ENCODE data around the gene PTPRD.
"Not testable (repeated sequence)": the region's sequence is repeated elsewhere in the genome, so short reads cannot be mapped to it uniquely, and the experiment has no call there.

PTPRD gene

DNA sequence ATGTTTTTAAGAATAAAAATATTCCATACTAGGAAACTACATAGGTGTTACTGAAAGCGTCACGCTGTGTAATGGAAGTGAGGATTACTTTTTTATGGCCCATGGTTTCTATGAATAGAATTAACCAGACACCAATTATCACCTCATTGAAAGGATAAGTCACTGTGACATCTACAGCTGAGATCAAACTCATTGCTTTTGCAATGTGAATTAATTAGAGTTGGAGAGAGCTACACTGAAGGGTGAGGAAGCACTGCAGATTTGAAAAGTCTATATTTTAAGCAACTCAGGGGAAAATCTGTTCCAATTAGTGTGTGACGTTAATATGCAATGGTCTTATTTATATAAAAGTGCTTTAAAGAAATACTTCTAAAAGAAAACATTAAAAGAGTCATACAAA lies 1513.2 kb downstream of the PTPRD start:
- DNase-seq, result no peak

DNA sequence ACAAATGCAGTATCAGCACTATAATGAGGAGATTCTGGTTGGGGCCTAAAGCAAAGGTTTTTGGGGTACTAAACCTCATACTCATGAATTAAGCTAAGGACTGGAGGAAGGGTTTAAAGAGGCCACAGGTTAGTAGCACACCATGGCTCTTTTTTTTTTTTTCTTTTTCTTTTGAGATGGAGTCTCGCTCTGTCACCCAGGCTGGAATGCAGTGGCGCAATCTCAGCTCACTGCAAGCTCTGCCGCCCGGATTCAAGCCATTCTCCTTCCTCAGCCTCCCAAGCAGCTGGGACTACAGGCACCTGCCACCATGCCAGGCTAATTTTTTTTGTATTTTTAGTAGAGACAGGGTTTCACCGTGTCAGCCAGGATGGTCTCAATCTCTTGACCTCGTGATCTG lies 1515.5 kb downstream of the PTPRD start:
- not testable (repeated sequence) for DNase-seq

- DNase-seq, result no peak
These were observed 1521.4 kb downstream of the PTPRD start for GRCh38 chr9:9091387-9091786.

- DNase-seq, result no peak
These were observed 1533.3 kb downstream of the PTPRD start for GRCh38 chr9:9079473-9079872.

DNA sequence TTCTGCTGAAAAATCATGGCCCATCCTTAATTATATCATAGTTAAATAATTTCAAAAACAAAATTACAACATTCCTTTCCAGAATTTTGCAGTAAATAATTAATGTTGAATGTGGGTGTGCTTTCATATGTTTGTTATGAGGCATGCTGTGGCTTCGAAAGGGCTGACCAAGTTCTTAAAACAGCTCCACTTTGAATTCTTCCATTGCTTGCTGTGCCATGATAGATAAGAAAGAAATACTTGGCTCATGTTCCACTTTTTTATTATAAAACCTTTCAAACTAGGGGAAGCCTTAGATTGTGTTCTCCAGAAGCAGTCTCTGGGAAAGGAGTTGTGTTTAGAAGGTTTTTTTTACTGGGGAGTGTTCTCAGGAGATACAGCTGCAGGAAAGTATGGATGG lies 1534.5 kb downstream of the PTPRD start:
- no peak for DNase-seq

DNA sequence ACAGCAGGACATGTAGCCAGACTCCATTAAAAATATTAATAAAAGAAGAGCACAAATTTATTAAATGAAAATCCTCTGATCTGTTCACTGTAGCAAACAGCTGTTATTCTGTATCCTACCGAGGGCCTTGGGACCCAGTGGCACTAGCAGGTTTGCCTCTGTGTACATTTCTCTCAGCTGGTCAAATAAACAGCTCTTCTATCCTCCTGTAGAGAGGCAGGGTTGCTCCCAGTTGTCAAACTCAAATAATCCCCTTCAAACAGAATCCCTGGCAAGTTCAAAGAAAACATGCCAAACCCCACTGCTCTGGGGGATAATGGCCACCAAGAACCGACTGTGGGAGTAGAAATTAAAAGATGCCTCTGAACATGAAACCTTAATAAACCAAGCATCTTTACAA lies 1551.2 kb downstream of the PTPRD start:
- no peak for DNase-seq

DNA sequence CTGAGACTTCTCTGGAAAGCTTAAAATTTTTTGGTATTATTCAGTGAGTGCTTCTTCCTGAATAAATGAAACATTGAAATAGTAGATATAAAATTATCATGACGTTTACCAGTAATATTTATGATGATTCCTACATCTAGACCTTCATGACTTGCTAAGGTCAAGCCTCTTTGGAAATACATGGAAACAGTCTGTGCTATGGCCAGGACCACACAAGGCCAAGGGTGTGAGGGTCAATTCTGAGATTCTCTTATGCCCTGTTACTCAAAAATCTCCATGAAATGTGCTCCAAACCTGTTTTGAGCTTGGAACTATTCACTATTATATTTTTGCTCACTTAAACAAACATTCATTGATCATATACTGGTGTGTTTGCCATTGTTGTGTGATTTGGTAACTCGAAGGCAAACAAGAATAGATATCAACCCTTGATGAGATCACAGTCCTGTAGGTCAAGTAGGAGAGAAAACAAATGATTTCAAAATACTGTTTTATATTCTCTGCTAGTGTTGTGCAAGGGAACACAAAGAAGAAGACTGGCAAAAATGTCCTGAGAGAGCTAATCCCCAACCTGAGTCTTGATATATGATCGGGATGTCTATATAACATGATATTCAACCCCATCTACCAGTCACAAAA lies 1558.3 kb downstream of the PTPRD start:
- DNase-seq, result no peak

GRCh38 chr9:9045572-9045971 lies 1567.2 kb downstream of the PTPRD start:
- no peak for DNase-seq

DNA sequence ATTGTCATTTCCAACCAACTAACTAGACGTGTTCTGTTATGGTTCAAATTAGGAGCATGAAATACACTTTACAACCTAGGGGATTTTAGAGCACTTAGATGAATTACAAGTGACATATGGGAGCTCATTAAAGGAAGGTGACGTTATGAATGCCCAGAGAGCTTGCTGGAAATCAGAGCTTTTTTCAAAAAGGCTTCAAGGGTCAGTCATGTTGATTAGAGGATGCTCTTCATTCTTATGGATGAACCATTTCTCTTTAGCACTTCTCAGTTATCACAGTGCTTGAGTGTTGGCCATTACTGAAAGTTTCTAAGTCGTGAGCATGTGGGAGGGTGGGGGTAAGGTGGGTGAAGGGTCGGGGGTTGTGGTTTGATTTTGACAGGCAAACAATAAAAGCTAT lies 1567.7 kb downstream of the PTPRD start:
- no peak for DNase-seq

- not testable (repeated sequence) for DNase-seq
These were observed 1569.0 kb downstream of the PTPRD start for GRCh38 chr9:9043788-9044187.

GRCh38 chr9:9041756-9042155 lies 1571.0 kb downstream of the PTPRD start:
- DNase-seq, result no peak

GRCh38 chr9:9033022-9033421 lies 1579.8 kb downstream of the PTPRD start:
- no peak for DNase-seq

DNA sequence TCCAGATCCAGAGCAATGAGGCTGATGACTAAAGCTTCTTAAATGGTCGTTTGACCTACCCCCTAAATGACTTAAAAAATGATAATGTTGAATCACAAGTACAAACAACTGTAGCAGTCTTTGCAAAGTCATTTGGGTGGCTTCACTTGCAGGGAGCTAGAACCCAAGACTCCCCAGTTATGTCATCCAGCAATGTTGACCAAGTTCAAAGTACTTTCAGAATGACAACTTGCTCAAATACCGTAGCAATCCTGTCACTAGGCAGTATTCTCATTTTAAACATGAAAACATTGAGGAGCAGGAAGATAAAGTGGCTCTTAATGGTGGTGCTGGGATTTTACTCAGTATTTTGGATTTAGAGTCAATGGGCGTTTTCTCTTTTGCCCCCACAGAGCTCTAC lies 1596.2 kb downstream of the PTPRD start:
- DNase-seq, result peak; percentile 20

GRCh38 chr9:9004810-9005209 lies 1608.0 kb downstream of the PTPRD start:
- no peak for DNase-seq

GRCh38 chr9:9002826-9003583 lies 1609.8 kb downstream of the PTPRD start:
- DNase-seq, result peak; percentile 37

GRCh38 chr9:8980496-8981013 lies 1632.2 kb downstream of the PTPRD start:
- DNase-seq, result no peak

DNA sequence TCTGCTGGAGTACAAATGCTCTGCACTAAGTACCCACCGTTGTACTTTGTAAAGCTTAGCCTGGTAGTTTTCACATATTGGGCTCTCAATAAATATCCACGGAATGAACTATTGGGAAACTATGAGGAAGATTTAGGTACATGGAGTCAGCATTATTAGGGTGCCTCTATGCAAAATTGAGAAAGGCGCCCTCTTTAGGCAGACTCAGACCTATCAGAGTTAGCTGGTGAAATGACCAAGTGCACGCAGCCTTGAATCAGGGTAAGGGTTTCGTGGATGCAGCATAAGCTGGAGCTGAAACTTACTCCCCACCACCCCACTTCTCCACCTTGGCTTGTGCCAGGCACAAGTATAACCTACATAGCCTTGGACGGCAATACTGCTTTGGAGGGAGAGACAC lies 1634.5 kb downstream of the PTPRD start:
- no peak for DNase-seq

DNA sequence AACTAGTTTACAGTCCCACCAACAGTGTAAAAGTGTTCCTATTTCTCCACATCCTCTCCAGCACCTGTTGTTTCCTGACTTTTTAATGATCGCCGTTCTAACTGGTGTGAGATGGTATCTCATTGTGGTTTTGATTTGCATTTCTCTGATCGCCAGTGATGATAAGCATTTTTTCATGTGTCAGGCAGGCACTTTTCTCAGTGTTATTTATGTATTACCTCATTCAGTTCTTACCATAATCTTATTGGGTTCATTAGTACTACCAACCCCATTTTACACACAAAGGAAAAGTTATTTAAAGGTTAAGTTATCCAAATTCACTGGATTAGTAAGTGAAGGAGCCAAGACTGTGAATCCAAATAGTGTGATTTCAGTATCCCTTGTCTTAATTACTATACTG lies 1644.5 kb downstream of the PTPRD start:
- DNase-seq, result not testable (repeated sequence)

DNA sequence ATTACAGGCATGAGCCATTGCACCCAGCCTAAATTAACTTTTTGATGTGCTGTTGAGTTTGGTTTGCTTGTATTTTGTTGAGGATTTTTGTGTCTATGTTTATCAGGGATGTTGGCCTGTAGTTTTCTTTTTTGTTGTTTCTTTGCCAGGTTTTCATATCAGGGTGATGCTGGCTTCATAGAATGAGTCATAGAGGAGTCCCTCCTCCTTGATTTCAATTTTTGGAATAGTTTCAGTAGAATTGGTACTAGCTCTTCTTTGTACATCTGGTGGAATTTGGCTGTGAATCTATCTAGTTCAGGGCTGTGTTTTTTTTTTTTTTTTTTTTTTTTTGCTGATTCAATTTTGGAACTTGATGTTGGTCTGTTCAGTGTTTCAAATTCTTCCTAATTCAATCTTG lies 1648.9 kb downstream of the PTPRD start:
- no peak for DNase-seq

- DNase-seq, result no peak
These were observed 1650.7 kb downstream of the PTPRD start for GRCh38 chr9:8962084-8962483.

GRCh38 chr9:8961186-8961851 lies 1651.5 kb downstream of the PTPRD start:
- DNase-seq, result no peak

- no peak for DNase-seq
These were observed 1652.5 kb downstream of the PTPRD start for GRCh38 chr9:8960254-8960653.

DNA sequence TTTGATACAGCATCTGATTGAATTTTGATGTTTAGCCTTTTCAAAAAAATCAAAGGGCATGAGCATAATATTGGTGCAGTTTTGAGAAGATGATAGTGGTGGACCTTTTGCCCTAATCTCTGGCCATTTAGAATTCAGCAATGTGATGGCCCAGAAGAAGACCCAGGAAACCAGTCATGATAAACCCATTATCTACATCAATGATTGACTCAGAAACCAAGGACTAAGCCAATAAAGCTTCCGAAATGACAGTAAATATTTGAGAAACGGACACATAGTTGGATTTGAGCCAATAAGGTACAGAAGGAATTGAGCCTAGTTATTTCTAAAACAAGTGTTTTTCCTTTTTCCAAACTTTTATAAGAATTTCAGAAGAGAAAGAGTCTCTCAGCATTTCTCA lies 1654.4 kb downstream of the PTPRD start:
- no peak for DNase-seq

DNA sequence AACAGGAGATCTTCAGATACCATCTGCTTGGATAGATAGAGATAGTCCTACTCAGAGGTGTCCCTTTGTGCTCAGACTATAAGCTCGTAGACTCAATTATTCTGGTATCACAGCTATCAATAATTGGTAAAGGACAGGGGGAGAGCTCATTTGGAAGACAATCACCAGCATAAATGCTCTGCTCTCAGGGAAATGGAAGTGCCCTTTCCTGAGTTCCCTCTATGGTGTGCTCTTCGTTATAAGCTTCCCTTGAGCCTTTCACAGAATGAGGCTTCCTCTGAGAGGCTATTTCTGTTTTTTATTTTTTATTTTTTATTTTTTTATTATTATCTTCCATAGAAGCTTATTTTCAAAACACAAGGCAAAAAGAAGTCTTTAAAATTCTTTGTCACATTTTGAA lies 1657.5 kb downstream of the PTPRD start:
- DNase-seq, result no peak

Measured in NCI-H2227 treated with DMSO at 0.1 percent for 48 hours (cell line).